Trophoblast cell (in vitro differentiated cells and primary cell): ENCODE results near the gene NUP88.
"Not testable (repeated sequence)": the region's sequence is repeated elsewhere in the genome, so short reads cannot be mapped to it uniquely, and the experiment has no call there.

Experiments
- DNase-seq, 2 donors: peaks; one replicate each; pipeline ENCODE4 v3.0.0-alpha.2; 2016
- H2AFZ ChIP-seq: 2 replicates; pipeline ENCODE4 v1.6.1; 2013; ENCODE audit warnings: low read length, moderate library complexity, mild to moderate bottlenecking; ENCODE audit not compliant: insufficient read depth, poor library complexity
- H2AK5ac ChIP-seq: 2 replicates; pipeline ENCODE4 v1.6.1; 2013; ENCODE audit warnings: mild to moderate bottlenecking, low read length
- H2BK120ac ChIP-seq: 2 replicates; pipeline ENCODE4 v1.6.1; 2013; ENCODE audit warnings: low read length, mild to moderate bottlenecking, moderate library complexity; ENCODE audit not compliant: insufficient read depth, poor library complexity
- H2BK12ac ChIP-seq: 2 replicates; pipeline ENCODE4 v1.6.1; 2013; ENCODE audit warnings: mild to moderate bottlenecking, low read length, moderate library complexity
- H2BK5ac ChIP-seq: 2 replicates; pipeline ENCODE4 v1.6.1; 2013; ENCODE audit warnings: low read length, low read depth, moderate library complexity, mild to moderate bottlenecking; ENCODE audit not compliant: poor library complexity
- H3K14ac ChIP-seq: 2 replicates; pipeline ENCODE4 v1.6.1; 2013; ENCODE audit warnings: mild to moderate bottlenecking, low read length
- H3K18ac ChIP-seq: 2 replicates; pipeline ENCODE4 v1.6.1; 2013; ENCODE audit warnings: mild to moderate bottlenecking, low read length
- H3K23ac ChIP-seq: 2 replicates; pipeline ENCODE4 v1.6.1; 2013; ENCODE audit warnings: low read length
- H3K27ac ChIP-seq: 2 replicates; pipeline ENCODE4 v1.5.1; 2013; ENCODE audit warnings: low read depth, mild to moderate bottlenecking, inconsistent platforms, low read length, moderate library complexity
- H3K27me3 ChIP-seq: 2 replicates; pipeline ENCODE4 v1.6.1; 2013; ENCODE audit warnings: inconsistent platforms, mild to moderate bottlenecking, low read length, moderate library complexity; ENCODE audit not compliant: insufficient read depth
- H3K36me3 ChIP-seq, 2 experiments: 1 replicate in 1 of 2; 2 replicates in 1 of 2; pipeline ENCODE4 v1.6.1; 2013; ENCODE audit warnings: low read length in 2 of 2, mild to moderate bottlenecking in 2 of 2, moderate library complexity in 1 of 2; ENCODE audit not compliant: insufficient read depth in 2 of 2, control insufficient read depth in 1 of 2
- H3K4ac ChIP-seq: 2 replicates; pipeline ENCODE4 v1.6.1; 2013; ENCODE audit warnings: low read depth, mild to moderate bottlenecking, low read length, moderate library complexity
- H3K4me1 ChIP-seq, 2 experiments: 1 replicate in 1 of 2; 2 replicates in 1 of 2; pipeline ENCODE4 v1.6.1; 2013; ENCODE audit warnings: low read length in 2 of 2, mild to moderate bottlenecking in 2 of 2, moderate library complexity in 1 of 2; ENCODE audit not compliant: insufficient read depth in 2 of 2, control insufficient read depth in 1 of 2
- H3K4me2 ChIP-seq: 2 replicates; pipeline ENCODE4 v1.6.1; 2013; ENCODE audit warnings: inconsistent platforms, mild to moderate bottlenecking, low read length, moderate library complexity
- H3K4me3 ChIP-seq: 2 replicates; pipeline ENCODE4 v1.5.1; 2013; ENCODE audit warnings: mild to moderate bottlenecking, low read depth, low read length, inconsistent platforms
- H3K79me1 ChIP-seq: one replicate; pipeline ENCODE4 v1.6.1; 2013; ENCODE audit warnings: low read length
- H3K79me2 ChIP-seq: 2 replicates; pipeline ENCODE4 v1.6.1; 2013; ENCODE audit warnings: low read length, mild to moderate bottlenecking; ENCODE audit not compliant: control insufficient read depth, insufficient read depth, poor library complexity
- H3K9ac ChIP-seq: 2 replicates; pipeline ENCODE4 v1.6.1; 2013; ENCODE audit warnings: mild to moderate bottlenecking, low read length
- H3K9me3 ChIP-seq: 2 replicates; pipeline ENCODE4 v1.6.1; 2013; ENCODE audit warnings: low read depth, mild to moderate bottlenecking, control low read depth, inconsistent platforms, low read length; ENCODE audit not compliant: insufficient read depth
- H4K12ac ChIP-seq: 2 replicates; pipeline ENCODE4 v1.6.1; 2013; ENCODE audit warnings: low read depth, mild to moderate bottlenecking, low read length, moderate library complexity
- H4K8ac ChIP-seq: 2 replicates; pipeline ENCODE4 v1.6.1; 2013; ENCODE audit warnings: low read depth, mild to moderate bottlenecking, low read length, moderate library complexity
- H4K91ac ChIP-seq: one replicate; pipeline ENCODE4 v1.6.1; 2013; ENCODE audit warnings: low read depth, mild to moderate bottlenecking, low read length, moderate library complexity
- WGBS: extraction: QIAGEN DNeasy Blood & Tissue Kit; methylation state at CpG from one replicate; pipeline ENCODE4 v1.1.7; 2013; ENCODE audit warnings: missing lambda C conversion rate; ENCODE audit not compliant: insufficient read length, insufficient coverage; ENCODE audit errors: extremely low coverage; 5-methylcytosine and 5-hydroxymethylcytosine counted together

NUP88 gene

GRCh38 chr17:5439446-5439764 lies 19.9 kb upstream of the NUP88 start:
- Histone ChIP-seq H3K4me2 (peak overlapping the region; percentile 42), H4K91ac (no peak overlapping the region), H3K36me3 (peaks cover 16 to 29% of the 10 kb centered on the region in 2 experiments), H3K27ac (no peak overlapping the region), H2AK5ac (no peak overlapping the region), H3K9me3 (no peaks in the 10 kb centered on the region), H3K14ac (no peak overlapping the region), H4K12ac (no peak overlapping the region), H3K9ac (peak overlapping the region; percentile 18), H2BK12ac (no peak overlapping the region), H2BK120ac (no peak overlapping the region), H3K27me3 (no peaks in the 10 kb centered on the region), H3K4ac (no peak overlapping the region), H2AFZ (peak overlapping the region; percentile 5), H3K79me2 (peaks cover 5% of the 10 kb centered on the region), H3K23ac (no peak overlapping the region), H3K4me1 (peaks cover 0 to 3% of the 10 kb centered on the region in 2 experiments), H3K4me3 (no peak overlapping the region), H3K79me1 (peaks cover 4% of the 10 kb centered on the region), H4K8ac (peak overlapping the region; percentile 36), H3K18ac (no peak overlapping the region), H2BK5ac (no peak overlapping the region)
- no CpG with 5 or more reads among the region's 1 CpG for WGBS
- DNase-seq: no peak

DNA sequence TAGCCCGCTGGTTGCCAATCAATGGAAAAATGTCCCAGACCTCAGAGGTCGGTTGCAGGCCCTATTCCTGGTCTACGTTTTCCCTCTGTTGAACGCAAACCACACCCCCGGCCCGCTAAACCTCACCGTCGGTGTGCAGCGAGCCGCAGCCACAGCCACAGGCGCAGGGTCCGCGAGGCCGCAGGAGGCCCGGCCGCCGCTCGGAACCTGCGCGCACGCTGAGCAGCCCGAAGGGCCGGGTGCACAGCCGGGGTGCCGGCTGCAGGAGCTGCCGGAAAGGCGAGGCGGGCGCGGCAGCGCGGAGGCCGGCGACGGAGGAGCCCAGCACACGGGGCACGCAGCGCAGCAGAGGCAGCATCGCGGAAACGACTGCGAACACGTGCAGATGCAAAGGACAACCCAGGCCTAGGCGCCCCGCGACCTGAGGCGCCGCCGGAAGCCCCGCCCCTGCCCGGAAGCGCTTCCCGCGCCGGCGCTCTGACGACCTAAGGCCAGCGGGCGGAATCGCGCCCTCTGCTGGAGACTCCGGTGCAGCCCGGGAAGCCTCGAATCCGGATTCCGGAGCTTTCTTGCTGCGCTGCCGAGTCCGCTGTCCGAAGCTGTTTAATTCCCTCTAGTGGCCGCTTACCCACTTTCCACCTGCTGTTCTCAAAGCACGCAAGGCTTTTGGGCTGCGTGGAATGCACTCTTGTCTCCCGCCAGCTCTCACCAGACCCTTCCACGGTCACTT lies 19.4 kb upstream of the NUP88 start, which contains the start of gene C1QBP:
TSS of gene C1QBP (minus strand) at position 440 of the 730 bp plus-strand sequence. CDS start at position 358, 82 bp downstream.
- H3K36me3 ChIP-seq: peaks cover 14 to 28% of the 10 kb centered on the region in 2 experiments
- peak within 1 kb of the TSS; percentile 99 for H4K8ac ChIP-seq
- peak within 1 kb of the TSS; percentile 99 for H3K18ac ChIP-seq
- H2BK5ac ChIP-seq: peak within 1 kb of the TSS; percentile 66
- DNase-seq: peak; percentile 98 to 100
- H3K4me3 ChIP-seq: peak within 1 kb of the TSS; percentile 93
- H3K4me1 ChIP-seq: peaks cover 0 to 3% of the 10 kb centered on the region in 2 experiments
- peak within 1 kb of the TSS; percentile 66 for H3K27ac ChIP-seq
- H3K9me3 ChIP-seq: no peaks in the 10 kb centered on the region
- no peaks in the 10 kb centered on the region for H3K27me3 ChIP-seq
- peak within 1 kb of the TSS; percentile 97 for H3K4ac ChIP-seq
- H2AK5ac ChIP-seq: peak within 1 kb of the TSS; percentile 98
- peak within 1 kb of the TSS; percentile 87 for H2BK120ac ChIP-seq
- peak within 1 kb of the TSS; percentile 84 for H3K9ac ChIP-seq
- no CpG with 5 or more reads among the region's 75 CpGs for WGBS
- H2BK12ac ChIP-seq: no peak within 1 kb of the TSS
- H3K4me2 ChIP-seq: peak within 1 kb of the TSS; percentile 63
- H4K91ac ChIP-seq: peak within 1 kb of the TSS; percentile 82
- peak within 1 kb of the TSS; percentile 99 for H3K14ac ChIP-seq
- H3K79me1 ChIP-seq: peaks cover 4% of the 10 kb centered on the region
- H3K79me2 ChIP-seq: peaks cover 5% of the 10 kb centered on the region
- peak within 1 kb of the TSS; percentile 93 for H2AFZ ChIP-seq
- no peak within 1 kb of the TSS for H3K23ac ChIP-seq
- H4K12ac ChIP-seq: peak within 1 kb of the TSS; percentile 100

DNA sequence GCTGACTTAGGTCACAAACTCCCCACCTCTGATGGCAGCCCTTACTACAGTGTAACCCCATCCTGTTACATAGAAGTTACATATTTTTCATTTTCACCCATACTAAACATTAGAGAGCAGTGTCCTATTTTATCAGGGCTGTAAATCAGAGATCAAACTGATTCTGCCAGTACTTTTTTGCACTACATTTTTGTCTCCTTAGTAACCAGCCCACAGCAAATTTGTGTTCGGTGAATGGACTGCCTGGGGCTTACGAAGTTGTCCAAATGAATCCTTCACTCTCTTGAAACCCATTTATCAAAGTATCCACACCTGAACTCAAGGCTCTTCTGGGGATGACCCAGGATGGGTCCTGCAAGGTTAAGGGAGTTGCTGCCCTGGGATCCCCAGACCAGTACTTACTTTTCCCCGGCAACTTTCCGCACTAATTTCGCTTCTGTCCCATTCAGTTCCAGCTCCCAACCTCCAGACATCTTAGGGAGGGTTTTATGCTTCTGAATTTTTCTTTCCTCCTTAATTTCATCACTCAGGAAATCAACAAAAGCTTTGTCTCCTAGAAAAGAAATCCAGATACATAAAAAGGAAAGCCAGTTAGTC lies 18.4 kb upstream of the NUP88 start:
- Histone ChIP-seq H3K79me2 (peaks cover 5% of the 10 kb centered on the region), H4K12ac (no peak overlapping the region), H3K36me3 (peaks cover 18 to 31% of the 10 kb centered on the region in 2 experiments), H3K14ac (no peak overlapping the region), H3K9ac (peak overlapping the region; percentile 84), H3K4me2 (peak overlapping the region; percentile 63), H4K8ac (no peak overlapping the region), H3K23ac (no peak overlapping the region), H4K91ac (no peak overlapping the region), H3K27ac (no peak overlapping the region), H2AFZ (no peak overlapping the region), H2BK120ac (no peak overlapping the region), H3K4me1 (peaks cover 0 to 3% of the 10 kb centered on the region in 2 experiments), H2BK5ac (no peak overlapping the region), H3K4me3 (no peak overlapping the region), H3K4ac (no peak overlapping the region), H3K9me3 (no peaks in the 10 kb centered on the region), H2BK12ac (no peak overlapping the region), H3K18ac (no peak overlapping the region), H3K79me1 (peaks cover 4% of the 10 kb centered on the region), H3K27me3 (no peaks in the 10 kb centered on the region), H2AK5ac (no peak overlapping the region)
- peak; percentile 84 to 95 for DNase-seq
- no CpG with 5 or more reads among the region's 5 CpGs for WGBS

GRCh38 chr17:5435781-5436315 lies 16.4 kb upstream of the NUP88 start:
- H3K27ac ChIP-seq, H3K9me3 ChIP-seq, H3K79me2 ChIP-seq, H3K4ac ChIP-seq, H3K23ac ChIP-seq, H2BK120ac ChIP-seq, H2BK12ac ChIP-seq, DNase-seq, H2BK5ac ChIP-seq, H2AK5ac ChIP-seq, H2AFZ ChIP-seq, H3K4me3 ChIP-seq, H3K14ac ChIP-seq, H3K27me3 ChIP-seq, H3K4me2 ChIP-seq, H3K79me1 ChIP-seq, H3K18ac ChIP-seq, H4K8ac ChIP-seq, H4K12ac ChIP-seq, H3K9ac ChIP-seq, H4K91ac ChIP-seq, H3K4me1 ChIP-seq: not testable (repeated sequence)
- no CpG with 5 or more reads among the region's 12 CpGs for WGBS
- peaks cover 24 to 45% of the 10 kb centered on the region in 2 experiments for H3K36me3 ChIP-seq
